Adipocyte (in vitro differentiated cells): ENCODE measurements around the gene MAP3K2.
"Not testable (repeated sequence)": the region's sequence is repeated elsewhere in the genome, so short reads cannot be mapped to it uniquely, and the experiment has no call there.

Experiments
- DNase-seq: peaks from one replicate; pipeline ENCODE4 v3.0.0-alpha.2; 2015; ENCODE audit warnings: low read depth
- H3K27me3 ChIP-seq: replicated peaks from 2 replicates; pipeline ENCODE4 v1.7.0; 2013; ENCODE audit warnings: mild to moderate bottlenecking, low read length, moderate library complexity; ENCODE audit not compliant: control insufficient read depth, insufficient read depth
- H3K36me3 ChIP-seq: 2 replicates; pipeline ENCODE4 v1.7.0; 2013; ENCODE audit warnings: low read length, mild to moderate bottlenecking, moderate library complexity; ENCODE audit not compliant: control insufficient read depth, insufficient read depth, severe bottlenecking
- H3K4me1 ChIP-seq: 2 replicates; pipeline ENCODE4 v1.7.0; 2013; ENCODE audit warnings: mild to moderate bottlenecking, low read length, moderate library complexity; ENCODE audit not compliant: control insufficient read depth, insufficient read depth
- H3K4me3 ChIP-seq: 2 replicates; pipeline ENCODE4 v1.7.0; 2013; ENCODE audit warnings: mild to moderate bottlenecking, low read length, moderate library complexity
- H3K9ac ChIP-seq: 2 replicates; pipeline ENCODE4 v1.7.0; 2013; ENCODE audit warnings: mild to moderate bottlenecking, low read length, moderate library complexity
- H3K9me3 ChIP-seq: 2 replicates; pipeline ENCODE4 v1.7.0; 2013; ENCODE audit warnings: mild to moderate bottlenecking, low read length, moderate library complexity; ENCODE audit not compliant: control insufficient read depth

Gene MAP3K2

DNA sequence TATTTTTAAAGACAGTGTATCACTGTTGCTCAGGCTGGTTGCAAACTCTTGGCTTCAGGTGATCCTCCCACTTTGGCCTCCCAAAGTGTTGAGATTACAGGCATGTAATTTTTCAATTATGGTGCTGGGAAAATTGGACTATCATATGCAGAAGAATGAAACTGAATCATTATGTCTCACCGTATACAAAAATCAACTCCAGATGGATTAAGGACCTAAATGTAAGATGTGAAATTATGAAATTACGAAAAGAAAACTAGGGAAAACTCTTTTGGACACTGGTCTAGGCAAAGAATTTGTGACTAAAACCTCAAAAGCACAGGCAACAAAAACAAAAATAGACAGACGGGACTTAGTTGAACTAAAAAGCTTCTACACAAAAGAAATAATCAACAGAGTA is 31.2 kb downstream of the MAP3K2 start:
- H3K27me3 ChIP-seq: no peaks in the 10 kb centered on the region
- H3K4me1 ChIP-seq: peaks cover 13% of the 10 kb centered on the region
- H3K36me3 ChIP-seq: no peaks in the 10 kb centered on the region
- no peaks in the 10 kb centered on the region for H3K9me3 ChIP-seq
- no peak overlapping the region for H3K4me3 ChIP-seq
- no peak overlapping the region for H3K9ac ChIP-seq
- DNase-seq: peak; percentile 34

DNA sequence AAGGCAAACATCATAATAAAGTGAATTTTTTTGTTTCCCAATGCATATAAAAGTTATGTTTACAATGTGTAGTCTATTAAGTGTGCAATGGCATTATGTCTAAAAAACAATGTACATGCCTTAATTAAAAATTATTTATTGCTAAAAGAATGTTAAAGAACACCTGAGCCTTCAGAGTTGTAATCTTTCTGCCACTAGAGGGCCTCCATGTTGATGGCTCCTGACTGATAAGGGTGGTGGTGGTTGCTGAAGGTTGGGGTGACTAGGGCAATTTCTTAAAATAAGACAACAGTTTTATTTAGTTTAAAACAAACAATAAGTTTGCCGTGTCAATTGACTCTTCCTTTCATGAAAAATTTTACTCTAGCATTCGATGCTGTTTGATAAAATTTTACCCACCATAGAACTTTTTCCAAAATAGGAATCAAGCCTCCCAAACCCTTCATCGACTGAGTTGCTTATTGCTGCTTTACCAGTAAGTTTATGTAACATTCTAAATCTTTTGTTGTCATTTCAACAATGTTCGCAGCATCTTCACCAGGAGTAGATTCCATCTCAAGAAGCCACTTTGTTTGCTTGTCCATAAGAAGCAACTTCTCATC is 32.3 kb downstream of the MAP3K2 start:
- H3K9me3 ChIP-seq: no peaks in the 10 kb centered on the region
- no peaks in the 10 kb centered on the region for H3K36me3 ChIP-seq
- peaks cover 20% of the 10 kb centered on the region for H3K4me1 ChIP-seq
- no peak overlapping the region for H3K4me3 ChIP-seq
- DNase-seq: no peak
- H3K27me3 ChIP-seq: no peaks in the 10 kb centered on the region
- no peak overlapping the region for H3K9ac ChIP-seq

DNA sequence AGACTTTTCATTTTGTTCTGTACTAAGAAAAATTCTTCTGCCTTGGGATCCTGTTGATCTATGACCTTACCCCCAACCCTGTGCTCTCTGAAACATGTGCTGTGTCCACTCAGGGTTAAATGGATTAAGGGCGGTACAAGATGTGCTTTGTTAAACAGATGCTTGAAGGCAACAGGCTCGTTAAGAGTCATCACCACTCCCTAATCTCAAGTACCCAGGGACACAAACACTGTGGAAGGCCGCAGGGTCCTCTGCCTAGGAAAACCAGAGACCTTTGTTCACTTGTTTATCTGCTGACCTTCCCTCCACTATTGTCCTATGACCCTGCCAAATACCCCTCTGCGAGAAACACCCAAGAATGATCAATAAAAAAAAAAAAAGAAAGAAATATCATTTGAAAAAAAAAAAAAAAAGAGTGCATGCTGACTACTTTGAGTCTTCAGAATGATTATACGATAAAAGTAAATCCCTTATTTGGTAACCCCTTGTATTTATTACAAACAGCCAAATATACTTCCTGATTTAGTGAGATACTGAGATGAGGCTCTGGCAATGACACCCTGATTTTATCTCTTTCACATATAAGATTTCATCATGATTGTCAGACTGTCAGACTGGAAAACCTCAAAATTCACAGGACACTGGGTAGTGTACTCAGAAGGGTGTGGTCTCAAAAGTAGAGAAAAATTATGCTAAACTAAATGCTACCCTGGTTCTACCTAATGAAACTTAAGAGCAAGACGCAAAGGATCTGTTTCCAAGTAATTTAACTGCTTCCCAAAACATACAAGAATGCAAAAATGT is 33.7 kb downstream of the MAP3K2 start:
- H3K36me3 ChIP-seq, H3K27me3 ChIP-seq, H3K4me3 ChIP-seq, H3K9me3 ChIP-seq, H3K9ac ChIP-seq, DNase-seq: not testable (repeated sequence)
- peaks cover 21% of the 10 kb centered on the region for H3K4me1 ChIP-seq

DNA sequence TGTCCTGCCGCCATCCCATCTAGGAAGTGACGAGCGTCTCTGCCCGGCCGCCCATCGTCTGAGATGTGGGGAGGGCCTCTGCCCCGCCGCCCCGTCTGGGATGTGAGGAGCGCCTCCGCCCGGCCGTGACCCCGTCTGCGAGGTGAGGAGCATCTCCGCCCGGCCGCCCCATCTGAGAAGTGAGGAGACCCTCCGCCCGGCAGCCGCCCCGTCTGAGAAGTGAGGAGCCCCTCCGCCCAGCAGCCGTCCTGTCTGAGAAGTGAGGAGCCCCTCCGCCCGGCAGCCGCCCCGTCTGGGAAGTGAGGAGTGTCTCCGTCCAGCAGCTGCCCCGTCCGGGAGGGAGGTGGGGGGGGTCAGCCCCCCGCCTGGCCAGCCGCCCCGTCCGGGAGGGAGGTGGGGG is 34.6 kb downstream of the MAP3K2 start:
- H3K36me3 ChIP-seq, DNase-seq, H3K27me3 ChIP-seq, H3K9ac ChIP-seq, H3K4me3 ChIP-seq, H3K9me3 ChIP-seq: not testable (repeated sequence)
- peaks cover 26% of the 10 kb centered on the region for H3K4me1 ChIP-seq

DNA sequence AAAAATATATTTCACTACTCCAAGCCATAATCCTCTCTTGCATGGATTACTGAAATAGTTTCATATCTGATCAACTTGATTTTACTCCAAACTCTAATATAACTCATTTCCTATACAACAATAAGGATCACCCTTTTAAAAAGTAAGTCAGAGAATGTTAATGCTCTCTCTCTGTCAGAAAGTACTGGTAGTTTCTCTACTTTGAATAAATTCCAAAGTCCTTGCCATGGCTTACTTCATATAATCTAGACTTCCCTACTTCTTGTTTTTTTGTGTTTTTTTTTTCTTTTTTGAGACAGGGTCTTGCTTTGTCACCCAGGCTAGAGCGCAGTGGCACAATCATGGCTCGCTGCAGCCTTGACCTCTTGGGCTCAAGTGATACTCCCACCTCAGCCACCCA is 36.2 kb downstream of the MAP3K2 start:
- DNase-seq: no peak
- no peaks in the 10 kb centered on the region for H3K9me3 ChIP-seq
- peaks cover 34% of the 10 kb centered on the region for H3K4me1 ChIP-seq
- H3K27me3 ChIP-seq: no peaks in the 10 kb centered on the region
- H3K9ac ChIP-seq: no peak overlapping the region
- no peak overlapping the region for H3K4me3 ChIP-seq
- H3K36me3 ChIP-seq: no peaks in the 10 kb centered on the region

DNA sequence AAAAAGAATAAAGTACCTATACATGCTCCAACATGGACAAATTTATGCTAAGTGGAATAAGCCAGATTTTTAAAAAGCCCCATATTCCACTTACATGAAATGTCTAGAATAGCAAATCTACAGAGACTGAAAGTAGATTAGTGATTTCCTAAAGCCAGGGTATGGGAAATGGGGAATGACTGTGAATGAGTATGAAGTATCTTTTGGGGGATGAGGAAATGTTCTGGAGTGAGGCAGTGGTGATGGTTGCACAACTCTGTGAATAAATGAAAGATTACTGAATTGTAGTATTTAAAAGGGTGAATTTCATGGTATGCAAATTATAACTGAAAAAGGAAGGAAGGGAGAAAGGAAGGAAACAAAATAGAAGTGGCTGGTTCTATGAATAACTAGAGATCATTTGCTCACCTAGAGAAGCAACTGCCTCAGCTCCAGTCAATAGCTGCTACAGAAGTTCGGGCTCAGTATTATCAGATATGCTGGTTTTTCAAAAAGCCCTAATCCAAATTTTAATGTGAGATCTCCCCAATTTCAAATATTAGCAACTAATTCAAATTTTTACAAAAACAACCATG is 39.3 kb downstream of the MAP3K2 start:
- H3K27me3 ChIP-seq: no peaks in the 10 kb centered on the region

DNA sequence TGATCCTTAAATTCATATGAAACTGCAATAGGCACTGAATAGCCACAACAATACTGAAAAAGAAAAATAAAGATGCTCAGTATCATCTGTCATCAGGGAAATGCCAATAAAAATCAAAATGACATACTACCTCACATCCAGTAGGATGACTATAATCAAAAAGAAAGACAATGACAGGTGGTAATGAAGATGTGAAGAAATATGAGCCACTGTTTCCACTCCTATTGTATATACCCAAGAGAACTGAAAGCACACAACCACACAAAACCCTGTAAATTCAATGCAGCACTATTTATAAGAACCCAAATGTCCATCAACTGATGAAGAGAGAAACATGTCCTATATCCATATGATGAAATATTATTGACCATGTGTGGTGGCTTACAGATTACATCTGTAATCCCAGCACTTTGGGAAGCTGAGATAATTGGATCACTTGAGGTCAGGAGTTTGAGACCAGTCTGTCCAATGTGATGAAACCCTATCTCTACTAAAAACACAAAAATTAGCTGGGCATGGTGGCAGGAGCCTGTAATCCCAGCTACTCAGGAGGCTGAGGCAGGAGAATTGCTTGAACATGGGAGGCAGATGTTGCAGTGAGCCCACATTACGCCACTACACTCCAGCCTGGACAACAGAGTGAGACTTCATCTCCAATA is 39.9 kb downstream of the MAP3K2 start:
- Histone ChIP-seq H3K9me3 (no peaks in the 10 kb centered on the region), H3K4me3 (peak overlapping the region; percentile 32), H3K27me3 (no peaks in the 10 kb centered on the region), H3K36me3 (no peaks in the 10 kb centered on the region), H3K9ac (no peak overlapping the region), H3K4me1 (peaks cover 36% of the 10 kb centered on the region)
- no peak for DNase-seq

More for the DNA sequence above, 39.3 kb downstream of the MAP3K2 start:
- Histone ChIP-seq H3K9ac (no peak overlapping the region), H3K4me3 (peak overlapping the region; percentile 32), H3K4me1 (peaks cover 36% of the 10 kb centered on the region), H3K9me3 (no peaks in the 10 kb centered on the region), H3K36me3 (no peaks in the 10 kb centered on the region)
- DNase-seq: peak; percentile 59

DNA sequence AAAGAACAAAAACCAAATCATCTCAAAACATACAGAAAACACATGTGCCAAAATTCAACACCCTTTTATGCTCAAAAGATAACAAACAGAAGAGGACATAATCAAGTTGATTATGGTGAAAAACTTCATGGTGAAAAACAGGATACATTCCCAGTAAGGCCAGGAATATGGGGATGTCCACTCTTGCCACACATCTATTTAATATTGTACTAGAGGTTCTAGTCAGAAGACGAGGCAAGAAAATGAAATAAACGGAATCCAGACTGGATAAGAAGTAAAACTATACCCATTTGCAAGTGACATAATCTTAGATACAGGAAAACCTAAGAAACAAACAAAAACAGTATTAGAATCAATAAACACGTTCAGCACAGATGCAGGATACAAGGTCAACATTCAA is 40.8 kb downstream of the MAP3K2 start:
- no peaks in the 10 kb centered on the region for H3K9me3 ChIP-seq
- DNase-seq: no peak
- no peak overlapping the region for H3K4me3 ChIP-seq
- no peak overlapping the region for H3K9ac ChIP-seq
- H3K4me1 ChIP-seq: peaks cover 36% of the 10 kb centered on the region
- peaks cover 7% of the 10 kb centered on the region for H3K36me3 ChIP-seq
- no peaks in the 10 kb centered on the region for H3K27me3 ChIP-seq

DNA sequence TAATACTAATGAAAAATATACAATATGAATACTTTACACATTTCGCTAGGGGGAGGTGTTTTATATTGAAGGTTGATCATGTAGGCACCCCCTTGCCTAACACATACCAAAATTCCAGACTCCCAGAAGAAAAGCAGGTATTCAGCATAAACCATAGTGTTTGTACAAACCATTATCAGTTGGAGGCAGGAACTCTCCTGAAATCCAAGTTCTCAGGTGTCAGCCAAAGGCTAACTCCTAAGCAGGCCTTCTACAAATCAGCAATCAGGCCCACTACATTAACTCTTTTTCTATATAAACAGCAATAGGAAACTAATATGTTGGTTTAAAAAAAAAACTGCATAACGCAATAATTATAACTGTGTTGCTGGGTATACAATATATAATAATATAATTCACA is 44.5 kb downstream of the MAP3K2 start:
- Histone ChIP-seq H3K27me3 (no peaks in the 10 kb centered on the region), H3K4me1 (peaks cover 17% of the 10 kb centered on the region), H3K36me3 (peaks cover 20% of the 10 kb centered on the region), H3K9ac (no peak overlapping the region), H3K9me3 (no peaks in the 10 kb centered on the region), H3K4me3 (no peak overlapping the region)
- no peak for DNase-seq

DNA sequence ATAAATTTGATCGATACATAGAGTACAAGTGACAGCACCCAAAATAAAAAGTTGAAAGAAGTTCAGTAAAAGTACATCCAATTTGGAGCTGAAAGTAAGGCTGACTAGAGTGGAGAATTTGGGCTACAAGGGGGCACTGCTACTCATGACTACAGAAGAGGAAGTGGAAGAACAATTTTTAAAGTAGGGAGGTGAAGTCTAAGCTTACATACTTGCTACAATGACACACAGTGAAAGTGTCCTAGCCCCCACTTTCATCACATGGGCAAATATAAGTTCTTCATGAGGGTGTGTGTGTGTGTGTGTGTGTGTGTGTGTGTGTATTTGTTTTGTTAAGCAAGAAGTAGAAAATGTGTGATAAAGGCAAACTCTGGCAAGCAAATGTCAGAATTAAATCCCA is 45.7 kb downstream of the MAP3K2 start:
- DNase-seq: no peak
- no peaks in the 10 kb centered on the region for H3K27me3 ChIP-seq
- H3K4me1 ChIP-seq: peaks cover 8% of the 10 kb centered on the region
- no peaks in the 10 kb centered on the region for H3K9me3 ChIP-seq
- peaks cover 31% of the 10 kb centered on the region for H3K36me3 ChIP-seq
- no peak overlapping the region for H3K4me3 ChIP-seq
- H3K9ac ChIP-seq: no peak overlapping the region

DNA sequence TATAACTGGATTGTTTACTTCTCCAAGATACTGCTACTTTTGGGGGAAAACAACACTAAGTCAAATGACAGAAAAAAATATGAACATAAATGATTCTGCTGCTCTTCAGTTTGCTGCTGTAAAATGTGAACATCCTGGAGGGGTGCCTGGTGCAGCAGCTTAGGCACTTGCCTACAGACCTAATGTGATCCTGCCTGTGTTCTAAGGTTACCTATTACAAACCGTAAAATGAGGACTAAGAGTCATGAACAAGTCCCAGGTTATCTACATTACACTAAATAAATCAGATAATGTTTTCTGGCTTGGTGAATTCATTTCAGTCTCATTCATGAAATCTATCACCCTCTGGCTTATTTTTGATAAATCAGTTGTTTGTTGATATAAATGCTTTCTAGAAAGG is 55.4 kb downstream of the MAP3K2 start:
- H3K9ac ChIP-seq: no peak overlapping the region
- no peaks in the 10 kb centered on the region for H3K9me3 ChIP-seq
- no peaks in the 10 kb centered on the region for H3K27me3 ChIP-seq
- peaks cover 10% of the 10 kb centered on the region for H3K4me1 ChIP-seq
- H3K36me3 ChIP-seq: peaks cover 79% of the 10 kb centered on the region
- no peak for DNase-seq
- H3K4me3 ChIP-seq: no peak overlapping the region
